Stimulated activated CD8-positive, alpha-beta memory T cell treated with anti-CD3 and anti-CD28 coated beads, Interleukin-4, amount 100 ng/mL, for 48 hours (primary cell): ENCODE data around the gene MEIS2.

Experiments used
- DNase-seq: peaks from one replicate; pipeline ENCODE4 v3.0.0-alpha.2; 2020

Gene MEIS2

GRCh38 chr15:37072181-37072580 is 28.2 kb downstream of the MEIS2 start:
- no peak for DNase-seq

GRCh38 chr15:37071134-37071533 is 29.2 kb downstream of the MEIS2 start:
- no peak for DNase-seq

- no peak for DNase-seq
Observed at GRCh38 chr15:37070686-37071085, 29.7 kb downstream of the MEIS2 start.

GRCh38 chr15:37061996-37062395 is 38.4 kb downstream of the MEIS2 start:
- no peak for DNase-seq

GRCh38 chr15:37059086-37059485 is 41.3 kb downstream of the MEIS2 start:
- DNase-seq, result no peak

- no peak for DNase-seq
Observed at GRCh38 chr15:37058316-37058985, 41.9 kb downstream of the MEIS2 start.

GRCh38 chr15:37057831-37058230 is 42.5 kb downstream of the MEIS2 start:
- no peak for DNase-seq

- DNase-seq, result no peak
Observed at GRCh38 chr15:37057256-37057655, 43.1 kb downstream of the MEIS2 start.

- DNase-seq, result no peak
Observed at GRCh38 chr15:37056177-37057121, 43.9 kb downstream of the MEIS2 start.

- no peak for DNase-seq
Observed at GRCh38 chr15:37055481-37055880, 44.9 kb downstream of the MEIS2 start.

- no peak for DNase-seq
Observed at GRCh38 chr15:37054336-37054735, 46.0 kb downstream of the MEIS2 start.

- no peak for DNase-seq
Observed at GRCh38 chr15:37053166-37053565, 47.2 kb downstream of the MEIS2 start.

GRCh38 chr15:37050345-37050744 is 50.0 kb downstream of the MEIS2 start:
- DNase-seq, result no peak

- no peak for DNase-seq
Observed at GRCh38 chr15:37046876-37047614, 53.3 kb downstream of the MEIS2 start.

GRCh38 chr15:37045859-37046740 is 54.2 kb downstream of the MEIS2 start:
- no peak for DNase-seq

GRCh38 chr15:37044915-37045648 is 55.3 kb downstream of the MEIS2 start:
- no peak for DNase-seq

- no peak for DNase-seq
Observed at GRCh38 chr15:37041836-37042235, 58.5 kb downstream of the MEIS2 start.

- DNase-seq, result no peak
Observed at GRCh38 chr15:37041042-37041441, 59.3 kb downstream of the MEIS2 start.

- DNase-seq, result no peak
Observed at GRCh38 chr15:37040072-37040742, 60.1 kb downstream of the MEIS2 start.

GRCh38 chr15:37038716-37039106 is 61.6 kb downstream of the MEIS2 start:
- no peak for DNase-seq
